Colonic mucosa (tissue), 4 donors: ENCODE measurements around the gene MTURN. TPM values are rescaled to one million over a fixed set of nuclear protein-coding genes. Genes with fewer than 3 reads are reported as not detected.

ENCODE experiments used
- DNase-seq: peaks from one replicate; pipeline ENCODE4 v3.0.0-alpha.2; 2020
- H3K27ac ChIP-seq: fragments of 200-600 bp; one replicate; pipeline ENCODE4 v1.8.0; 2021
- H3K27me3 ChIP-seq: fragments of 200-600 bp; one replicate; pipeline ENCODE4 v1.8.0; 2021
- H3K36me3 ChIP-seq: fragments of 200-600 bp; one replicate; pipeline ENCODE4 v1.8.0; 2021
- H3K4me1 ChIP-seq: fragments of 200-600 bp; one replicate; pipeline ENCODE4 v1.8.0; 2021; ENCODE audit warnings: mild to moderate bottlenecking
- H3K4me3 ChIP-seq: fragments of 200-600 bp; one replicate; pipeline ENCODE4 v1.8.0; 2021
- H3K9ac ChIP-seq, 2 donors: one replicate each; pipeline ENCODE4 v1.7.0; 2013; ENCODE audit warnings: control low read depth in 2 of 2, low read depth in 2 of 2, low read length in 2 of 2
- H3K9me3 ChIP-seq: fragments of 200-600 bp; one replicate; pipeline ENCODE4 v1.8.0; 2021
- intact Hi-C: fragments of 100-400 bp; cut with DNase I; formaldehyde crosslinking; loops from one replicate; pipeline ENCODE4 v1.14.1; 2022
- total RNA-seq, 2 donors: library from RNA; stranded (reverse); fragmentation: NEBNext Ultra II Directional in 1 of 2; extraction: Animal tissue kit (Norgen Biotek cat#: 25700) in 1 of 2; gene quantifications; one replicate each; pipeline ENCODE4 v1.2.1, GENCODE V29; 2021
- TF ChIP-seq, protein P1 (sequence below): fragments of 200-600 bp; IDR thresholded peaks from one replicate; pipeline ENCODE4 v1.8.0; 2022; ENCODE audit warnings: antibody characterized with exemption, mild to moderate bottlenecking
- donor health status: healthy.
- donor health status: DM: no; HTN: no; CAD: no.
- donor health status: DM: no; HTN: no; CAD: no.

Gene MTURN
- total RNA-seq, 2 donors from 2014 or later = 8.0 to 10.8 TPM

DNA sequence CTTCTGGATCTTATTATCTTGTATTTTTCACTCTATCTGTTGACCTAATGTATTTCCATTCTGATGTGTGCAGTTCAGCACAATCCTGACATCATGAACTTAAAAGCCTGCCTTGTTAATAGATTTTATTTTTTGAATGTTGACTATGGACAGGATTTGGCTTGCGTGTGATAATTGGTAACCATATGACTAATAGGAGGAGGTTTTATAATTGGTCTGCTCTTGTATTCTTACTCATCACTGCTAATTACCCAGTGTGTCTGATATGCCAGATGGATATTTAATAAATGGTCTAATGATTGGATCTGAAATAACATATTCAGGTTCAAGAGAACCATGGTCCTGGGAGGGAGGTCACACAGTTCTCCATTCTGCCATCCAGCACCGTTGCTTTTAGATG lies 45.9 kb downstream of the MTURN start:
- H3K27ac ChIP-seq = no peak overlapping the region
- no peak overlapping the region for H3K9ac ChIP-seq
- H3K36me3 ChIP-seq = no peaks in the 10 kb centered on the region
- intact Hi-C loops = no loop called here
- H3K4me3 ChIP-seq = no peak overlapping the region
- TF ChIP-seq, protein P1, sequence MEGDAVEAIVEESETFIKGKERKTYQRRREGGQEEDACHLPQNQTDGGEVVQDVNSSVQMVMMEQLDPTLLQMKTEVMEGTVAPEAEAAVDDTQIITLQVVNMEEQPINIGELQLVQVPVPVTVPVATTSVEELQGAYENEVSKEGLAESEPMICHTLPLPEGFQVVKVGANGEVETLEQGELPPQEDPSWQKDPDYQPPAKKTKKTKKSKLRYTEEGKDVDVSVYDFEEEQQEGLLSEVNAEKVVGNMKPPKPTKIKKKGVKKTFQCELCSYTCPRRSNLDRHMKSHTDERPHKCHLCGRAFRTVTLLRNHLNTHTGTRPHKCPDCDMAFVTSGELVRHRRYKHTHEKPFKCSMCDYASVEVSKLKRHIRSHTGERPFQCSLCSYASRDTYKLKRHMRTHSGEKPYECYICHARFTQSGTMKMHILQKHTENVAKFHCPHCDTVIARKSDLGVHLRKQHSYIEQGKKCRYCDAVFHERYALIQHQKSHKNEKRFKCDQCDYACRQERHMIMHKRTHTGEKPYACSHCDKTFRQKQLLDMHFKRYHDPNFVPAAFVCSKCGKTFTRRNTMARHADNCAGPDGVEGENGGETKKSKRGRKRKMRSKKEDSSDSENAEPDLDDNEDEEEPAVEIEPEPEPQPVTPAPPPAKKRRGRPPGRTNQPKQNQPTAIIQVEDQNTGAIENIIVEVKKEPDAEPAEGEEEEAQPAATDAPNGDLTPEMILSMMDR = no peak
- DNase-seq = no peak
- no peaks in the 10 kb centered on the region for H3K4me1 ChIP-seq
- H3K27me3 ChIP-seq = no peaks in the 10 kb centered on the region
- no peaks in the 10 kb centered on the region for H3K9me3 ChIP-seq

DNA sequence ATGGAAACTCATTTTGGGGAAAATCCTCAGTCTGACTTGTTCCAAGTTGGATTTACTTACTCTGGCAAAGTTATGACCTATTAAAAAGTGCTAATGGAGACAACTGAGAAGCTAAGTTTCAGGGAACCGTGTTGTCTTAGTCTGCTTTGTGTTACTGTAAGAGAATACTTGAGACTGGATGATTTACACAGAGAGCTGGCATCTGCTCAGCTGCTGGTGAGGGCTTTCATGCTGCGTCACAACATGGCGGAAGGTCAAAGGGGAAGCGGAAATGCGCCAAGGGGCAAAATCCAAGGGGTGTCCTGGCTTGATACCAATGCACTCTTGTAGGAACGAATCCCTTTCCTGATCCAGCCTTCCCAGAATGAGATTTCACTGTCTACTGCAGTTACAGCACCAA lies 46.4 kb downstream of the MTURN start:
- intact Hi-C loops = no loop called here
- Histone ChIP-seq H3K27me3 (no peaks in the 10 kb centered on the region), H3K4me1 (no peaks in the 10 kb centered on the region), H3K9me3 (no peaks in the 10 kb centered on the region), H3K9ac (no peak overlapping the region), H3K4me3 (no peak overlapping the region), H3K27ac (no peak overlapping the region), H3K36me3 (no peaks in the 10 kb centered on the region)
- TF ChIP-seq, protein P1 = no peak
- DNase-seq = no peak

- H3K9me3 ChIP-seq = no peaks in the 10 kb centered on the region
- H3K36me3 ChIP-seq = no peaks in the 10 kb centered on the region
- no peaks in the 10 kb centered on the region for H3K27me3 ChIP-seq
- TF ChIP-seq, protein P1 = no peak
- no peak for DNase-seq
- H3K4me3 ChIP-seq = no peak overlapping the region
- no peaks in the 10 kb centered on the region for H3K4me1 ChIP-seq
- intact Hi-C loops = no loop called here
- H3K9ac ChIP-seq = no peak overlapping the region
- H3K27ac ChIP-seq = no peak overlapping the region
Observed at GRCh38 chr7:30181736-30182522, 47.1 kb downstream of the MTURN start.

DNA sequence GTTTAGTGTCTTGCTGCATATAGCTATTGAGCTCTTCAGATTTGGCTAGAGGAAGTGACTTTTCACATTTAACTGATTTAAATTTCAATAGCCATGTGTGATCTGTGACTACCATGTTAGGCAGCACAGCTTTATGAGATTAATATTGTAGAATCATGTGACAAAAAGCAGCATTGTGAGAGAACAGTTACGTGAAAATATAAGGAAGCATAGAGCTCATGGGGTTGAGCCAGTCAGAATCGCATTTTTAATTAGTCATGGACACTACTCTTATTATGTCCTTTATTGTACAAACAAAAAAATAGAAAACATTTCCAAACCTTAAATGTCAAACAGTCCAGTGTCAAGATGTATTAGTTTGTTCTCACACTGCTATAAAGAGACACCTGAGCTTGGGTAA lies 48.0 kb downstream of the MTURN start:
- no peak overlapping the region for H3K27ac ChIP-seq
- TF ChIP-seq, protein P1 = no peak
- no peaks in the 10 kb centered on the region for H3K9me3 ChIP-seq
- H3K4me3 ChIP-seq = no peak overlapping the region
- no peak overlapping the region for H3K9ac ChIP-seq
- intact Hi-C loops = no loop called here
- no peaks in the 10 kb centered on the region for H3K27me3 ChIP-seq
- DNase-seq = no peak
- H3K4me1 ChIP-seq = no peaks in the 10 kb centered on the region
- no peaks in the 10 kb centered on the region for H3K36me3 ChIP-seq

DNA sequence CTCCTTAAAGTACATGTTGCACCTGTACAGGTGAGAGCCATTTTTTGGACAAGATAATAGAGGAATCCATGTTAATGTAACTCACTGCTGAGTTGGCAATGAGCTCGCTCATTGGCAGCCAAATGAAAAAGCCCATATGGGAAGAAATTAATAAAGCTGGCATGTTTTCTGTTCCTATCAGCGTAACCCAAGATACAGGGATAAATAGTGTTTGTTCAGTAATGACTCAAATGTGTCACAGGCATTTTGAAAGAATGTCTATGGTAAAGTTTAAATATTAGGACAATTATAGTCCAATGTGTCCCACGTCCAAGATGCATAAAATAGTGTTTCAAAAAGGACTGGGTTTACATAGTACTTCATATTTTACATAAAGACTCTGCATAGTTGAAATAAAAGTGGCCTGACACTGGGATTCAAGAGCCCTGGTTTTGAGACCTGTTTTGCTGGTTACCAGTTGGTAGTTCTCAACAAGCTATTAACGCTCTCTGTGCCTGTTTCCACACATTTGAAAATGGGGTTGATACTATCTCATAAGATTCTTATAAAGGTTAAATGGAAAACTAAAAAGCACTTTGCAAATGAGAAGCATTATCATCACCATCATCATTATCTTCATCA lies 49.1 kb downstream of the MTURN start:
- no peak for DNase-seq
- Histone ChIP-seq H3K36me3 (no peaks in the 10 kb centered on the region), H3K9ac (no peak overlapping the region), H3K27me3 (no peaks in the 10 kb centered on the region), H3K4me1 (no peaks in the 10 kb centered on the region), H3K4me3 (no peak overlapping the region), H3K27ac (no peak overlapping the region), H3K9me3 (no peaks in the 10 kb centered on the region)
- intact Hi-C loops = no loop called here
- TF ChIP-seq, protein P1 = no peak
